ENCODE measurements around the gene GLG1.
"Not testable (repeated sequence)": the region's sequence is repeated elsewhere in the genome, so short reads cannot be mapped to it uniquely, and the experiment has no call there.

GLG1 gene

DNA sequence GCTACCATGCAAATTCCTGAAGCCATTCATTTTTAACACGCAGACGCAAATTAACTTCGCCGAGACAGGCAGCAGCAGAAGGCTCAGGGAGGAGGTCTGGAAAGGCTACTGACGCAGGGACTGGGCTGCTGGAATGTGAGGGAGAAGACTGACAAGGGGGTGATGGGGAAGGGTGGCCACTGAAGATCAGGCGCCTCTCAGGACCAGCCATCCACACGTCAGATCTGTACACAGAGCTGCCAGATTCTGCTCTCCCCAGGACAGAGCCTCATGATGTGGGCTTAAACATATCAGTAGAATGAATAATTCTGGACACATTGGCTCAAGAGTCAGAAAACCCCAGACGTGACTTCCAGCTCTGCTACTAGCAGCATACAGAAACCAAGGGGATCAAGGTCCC, 160.0 kb downstream of the GLG1 start:
- Histone ChIP-seq H3K4me3 (ENCODE audit: low read length) (no peak overlapping the region), H3K4me1 (ENCODE audit: low read length) (no peaks in the 10 kb centered on the region), H2AFZ (ENCODE audit: low read length) (no peak overlapping the region), H3K9ac (ENCODE audit: low read length) (no peak overlapping the region), H3K9me3 (replicated peaks; ENCODE audit: insufficient read depth, low read length) (no peaks in the 10 kb centered on the region), H3K36me3 (replicated peaks; ENCODE audit: insufficient read depth, low read length) (no peaks in the 10 kb centered on the region), H3K27ac (ENCODE audit: low read length) (no peak overlapping the region), H3F3A (ENCODE audit: insufficient read depth, low read length) (no peaks in the 10 kb centered on the region), H3K27me3 (replicated peaks; ENCODE audit: insufficient read depth, low read length) (no peaks in the 10 kb centered on the region), H4K20me1 (ENCODE audit: insufficient read depth, low read length) (no peaks in the 10 kb centered on the region), H3K4me2 (ENCODE audit: low read depth, low read length) (no peak overlapping the region), H3K79me2 (ENCODE audit: low read length) (no peaks in the 10 kb centered on the region), H3K9me2 (replicated peaks; ENCODE audit: insufficient read depth, low read length) (no peaks in the 10 kb centered on the region)
- no peak for DNase-seq
- no peak for TF ChIP-seq EZH2phosphoT487 (IDR thresholded peaks at IDR 0.05; ENCODE audit: low read length)
- TF ChIP-seq EZH2 (optimal IDR thresholded peaks at IDR 0.05; ENCODE audit: low read depth, low read length): no peak
- TF ChIP-seq, protein P1, sequence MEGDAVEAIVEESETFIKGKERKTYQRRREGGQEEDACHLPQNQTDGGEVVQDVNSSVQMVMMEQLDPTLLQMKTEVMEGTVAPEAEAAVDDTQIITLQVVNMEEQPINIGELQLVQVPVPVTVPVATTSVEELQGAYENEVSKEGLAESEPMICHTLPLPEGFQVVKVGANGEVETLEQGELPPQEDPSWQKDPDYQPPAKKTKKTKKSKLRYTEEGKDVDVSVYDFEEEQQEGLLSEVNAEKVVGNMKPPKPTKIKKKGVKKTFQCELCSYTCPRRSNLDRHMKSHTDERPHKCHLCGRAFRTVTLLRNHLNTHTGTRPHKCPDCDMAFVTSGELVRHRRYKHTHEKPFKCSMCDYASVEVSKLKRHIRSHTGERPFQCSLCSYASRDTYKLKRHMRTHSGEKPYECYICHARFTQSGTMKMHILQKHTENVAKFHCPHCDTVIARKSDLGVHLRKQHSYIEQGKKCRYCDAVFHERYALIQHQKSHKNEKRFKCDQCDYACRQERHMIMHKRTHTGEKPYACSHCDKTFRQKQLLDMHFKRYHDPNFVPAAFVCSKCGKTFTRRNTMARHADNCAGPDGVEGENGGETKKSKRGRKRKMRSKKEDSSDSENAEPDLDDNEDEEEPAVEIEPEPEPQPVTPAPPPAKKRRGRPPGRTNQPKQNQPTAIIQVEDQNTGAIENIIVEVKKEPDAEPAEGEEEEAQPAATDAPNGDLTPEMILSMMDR (IDR thresholded peaks at IDR 0.05; ENCODE audit: low read length): no peak

DNA sequence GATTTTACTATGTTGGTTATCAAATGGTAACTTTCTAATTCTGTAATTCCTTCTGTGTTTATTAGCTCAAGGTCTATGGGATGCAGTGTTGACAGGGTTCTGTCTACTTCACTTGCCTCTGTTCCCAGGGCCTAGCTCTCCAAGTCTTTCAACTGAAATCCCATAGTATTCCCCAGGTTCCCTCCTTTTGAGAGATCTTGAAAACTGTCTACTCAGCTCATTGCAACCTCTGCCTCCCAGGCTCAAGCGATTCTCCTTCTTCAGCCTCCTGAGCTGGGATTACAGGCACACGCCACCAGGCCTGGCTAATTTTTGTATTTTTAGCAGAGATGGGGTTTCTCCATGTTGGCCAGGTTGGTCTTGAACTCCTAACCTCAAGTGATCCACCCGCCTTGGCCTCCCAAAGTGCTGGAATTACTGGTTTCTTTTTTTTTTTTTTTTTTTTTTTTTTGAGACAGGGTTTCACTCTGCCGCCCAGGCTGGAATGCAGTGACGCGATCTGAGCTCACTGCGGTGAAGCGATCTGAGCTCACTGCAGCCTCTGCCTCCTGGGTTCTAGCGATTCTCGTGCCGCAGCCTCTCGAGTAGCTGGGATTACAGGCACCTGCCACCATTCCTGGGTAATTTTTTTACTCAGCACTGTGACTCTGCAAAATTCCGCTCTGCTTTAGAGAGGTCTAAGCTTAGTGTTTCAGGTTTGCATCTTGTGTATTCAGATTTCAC, 163.1 kb downstream of the GLG1 start:
- H3K9me2 ChIP-seq (replicated peaks; ENCODE audit: insufficient read depth, low read length); DNase-seq; H3F3A ChIP-seq (ENCODE audit: insufficient read depth, low read length); H3K4me2 ChIP-seq (ENCODE audit: low read depth, low read length); H3K79me2 ChIP-seq (ENCODE audit: low read length); H3K9ac ChIP-seq (ENCODE audit: low read length); H3K27ac ChIP-seq (ENCODE audit: low read length); H3K27me3 ChIP-seq (replicated peaks; ENCODE audit: insufficient read depth, low read length); H4K20me1 ChIP-seq (ENCODE audit: insufficient read depth, low read length); H3K36me3 ChIP-seq (replicated peaks; ENCODE audit: insufficient read depth, low read length); H3K4me3 ChIP-seq (ENCODE audit: low read length); H2AFZ ChIP-seq (ENCODE audit: low read length); H3K9me3 ChIP-seq (replicated peaks; ENCODE audit: insufficient read depth, low read length); H3K4me1 ChIP-seq (ENCODE audit: low read length): not testable (repeated sequence)

DNA sequence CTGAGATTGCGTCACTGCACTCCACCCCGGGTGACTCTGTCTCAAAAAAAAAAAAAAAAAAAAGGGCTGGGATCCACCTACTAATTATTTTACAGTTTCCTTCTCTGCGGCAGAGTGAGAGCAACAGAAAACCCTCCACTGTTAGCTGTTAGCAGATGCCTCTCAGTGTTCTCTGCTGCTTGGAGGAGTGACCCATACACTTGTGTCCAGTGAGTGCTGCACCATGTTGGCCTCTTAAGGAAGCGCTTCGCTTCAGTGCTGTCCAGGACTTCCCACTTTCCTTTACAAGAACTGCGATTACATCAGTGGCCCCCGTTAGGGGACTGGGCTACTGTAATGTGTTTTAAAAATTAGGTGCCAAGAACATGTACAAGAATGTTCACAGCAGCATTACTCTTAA, 167.2 kb downstream of the GLG1 start:
- H3K4me3 ChIP-seq (ENCODE audit: low read length): no peak overlapping the region
- H3F3A ChIP-seq (ENCODE audit: insufficient read depth, low read length): no peaks in the 10 kb centered on the region
- no peak overlapping the region for H3K4me2 ChIP-seq (ENCODE audit: low read depth, low read length)
- H3K9me2 ChIP-seq (replicated peaks; ENCODE audit: insufficient read depth, low read length): no peaks in the 10 kb centered on the region
- no peaks in the 10 kb centered on the region for H3K4me1 ChIP-seq (ENCODE audit: low read length)
- DNase-seq: no peak
- H4K20me1 ChIP-seq (ENCODE audit: insufficient read depth, low read length): no peaks in the 10 kb centered on the region
- TF ChIP-seq EZH2phosphoT487 (IDR thresholded peaks at IDR 0.05; ENCODE audit: low read length): no peak
- no peaks in the 10 kb centered on the region for H3K27me3 ChIP-seq (replicated peaks; ENCODE audit: insufficient read depth, low read length)
- no peaks in the 10 kb centered on the region for H3K79me2 ChIP-seq (ENCODE audit: low read length)
- no peak overlapping the region for H3K9ac ChIP-seq (ENCODE audit: low read length)
- no peaks in the 10 kb centered on the region for H3K36me3 ChIP-seq (replicated peaks; ENCODE audit: insufficient read depth, low read length)
- no peak overlapping the region for H3K27ac ChIP-seq (ENCODE audit: low read length)
- no peak overlapping the region for H2AFZ ChIP-seq (ENCODE audit: low read length)
- no peaks in the 10 kb centered on the region for H3K9me3 ChIP-seq (replicated peaks; ENCODE audit: insufficient read depth, low read length)

DNA sequence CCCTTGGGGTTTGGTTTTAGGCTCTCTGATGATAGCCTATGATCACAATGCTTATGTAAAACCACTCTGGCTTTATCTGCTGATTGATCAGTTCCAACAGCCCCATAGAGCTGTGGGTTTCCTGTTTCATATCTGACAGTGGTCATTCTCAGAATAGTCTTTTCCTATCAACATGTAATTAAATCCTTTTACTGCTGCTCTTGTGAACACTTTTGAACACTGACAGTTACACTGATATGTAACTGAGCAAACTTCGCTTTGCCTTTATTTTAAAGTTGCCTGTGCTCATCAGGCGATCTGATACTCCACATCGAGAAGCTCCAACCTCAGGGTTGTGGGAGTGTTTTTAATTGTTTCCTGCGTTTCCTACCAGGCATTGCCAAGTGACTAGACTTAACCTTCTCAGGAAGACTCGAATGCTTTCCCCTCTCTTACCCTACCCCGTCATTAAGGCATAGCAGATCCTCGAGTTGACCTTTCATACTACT, 168.4 kb downstream of the GLG1 start:
- H3K9ac ChIP-seq (ENCODE audit: low read length): no peak overlapping the region
- no peaks in the 10 kb centered on the region for H3K79me2 ChIP-seq (ENCODE audit: low read length)
- H3K9me2 ChIP-seq (replicated peaks; ENCODE audit: insufficient read depth, low read length): no peaks in the 10 kb centered on the region
- no peaks in the 10 kb centered on the region for H3K27me3 ChIP-seq (replicated peaks; ENCODE audit: insufficient read depth, low read length)
- no peak overlapping the region for H3K4me2 ChIP-seq (ENCODE audit: low read depth, low read length)
- H3K9me3 ChIP-seq (replicated peaks; ENCODE audit: insufficient read depth, low read length): no peaks in the 10 kb centered on the region
- no peaks in the 10 kb centered on the region for H3F3A ChIP-seq (ENCODE audit: insufficient read depth, low read length)
- H3K27ac ChIP-seq (ENCODE audit: low read length): no peak overlapping the region
- no peaks in the 10 kb centered on the region for H3K4me1 ChIP-seq (ENCODE audit: low read length)
- TF ChIP-seq, protein P1 (IDR thresholded peaks at IDR 0.05; ENCODE audit: low read length): no peak
- TF ChIP-seq EZH2 (optimal IDR thresholded peaks at IDR 0.05; ENCODE audit: low read depth, low read length) (no peak), EZH2phosphoT487 (IDR thresholded peaks at IDR 0.05; ENCODE audit: low read length) (no peak)
- no peaks in the 10 kb centered on the region for H3K36me3 ChIP-seq (replicated peaks; ENCODE audit: insufficient read depth, low read length)
- no peak overlapping the region for H2AFZ ChIP-seq (ENCODE audit: low read length)
- no peak for DNase-seq
- no peak overlapping the region for H3K4me3 ChIP-seq (ENCODE audit: low read length)
- H4K20me1 ChIP-seq (ENCODE audit: insufficient read depth, low read length): no peaks in the 10 kb centered on the region
